PC-3 (cell line): Measurements from ENCODE around the gene RNF2. TPM values are rescaled to one million over a fixed set of nuclear protein-coding genes. Genes with fewer than 3 reads are reported as not detected.

Experiments
- ATAC-seq: fragments of 200-7000 bp; cut with Tn5 transposase; 2 replicates; pipeline ENCODE4 v1.9.1; 2020; ENCODE audit warnings: mild to moderate bottlenecking, moderate library complexity
- BruUV-seq: library from RNA; stranded (reverse); fragments of 400-500 nt; replicated peaks from 2 replicates; lab custom pipeline; 2021; lab: Mats Ljungman, UMichigan
- CTCF ChIA-PET: fragments of 300-600 bp; sonication (Branson Sonifier 250); formaldehyde crosslinking; loops from one replicate; lab custom pipeline; 2022; ENCODE audit warnings: antibody characterized with exemption; lab: Charles Lee
- POLR2A ChIA-PET: fragments of 300-600 bp; sonication (Branson Sonifier 250); formaldehyde crosslinking; loops from one replicate; lab custom pipeline; 2022; ENCODE audit warnings: antibody characterized with exemption; ENCODE audit not compliant: unreplicated experiment; lab: Charles Lee
- DNase-seq: peaks from one replicate; pipeline ENCODE4 v3.0.0-alpha.2; 2015
- H2AFZ ChIP-seq: fragments of 300-600 bp; sonication (generic); 2 replicates; pipeline ENCODE4 v1.6.0; 2016; ENCODE audit warnings: antibody characterized with exemption, low read length
- H3F3A ChIP-seq: fragments of 300-600 bp; sonication (generic); one replicate; pipeline ENCODE4 v1.6.0; 2017; ENCODE audit warnings: antibody characterized with exemption, low read length, control low read depth, mild to moderate bottlenecking; ENCODE audit not compliant: unreplicated experiment
- H3K27ac ChIP-seq: fragments of 300-600 bp; sonication (generic); 2 replicates; pipeline ENCODE4 v1.5.1; 2016; ENCODE audit warnings: mild to moderate bottlenecking, low read length
- H3K27me3 ChIP-seq: fragments of 300-600 bp; sonication (generic); 2 replicates; pipeline ENCODE4 v1.6.1; 2016; ENCODE audit warnings: low read length, mixed read lengths
- H3K36me3 ChIP-seq: fragments of 300-600 bp; sonication (generic); 2 replicates; pipeline ENCODE4 v1.6.1; 2016; ENCODE audit warnings: low read depth, mixed run types, low read length, mixed read lengths
- H3K4me1 ChIP-seq: fragments of 300-600 bp; sonication (generic); 2 replicates; pipeline ENCODE4 v1.5.1; 2016; ENCODE audit warnings: low read length; ENCODE audit not compliant: insufficient read depth
- H3K4me2 ChIP-seq: fragments of 300-600 bp; sonication (generic); 2 replicates; pipeline ENCODE4 v1.6.0; 2016; ENCODE audit warnings: low read length
- H3K4me3 ChIP-seq: fragments of 300-600 bp; sonication (generic); 2 replicates; pipeline ENCODE4 v1.5.1; 2016; ENCODE audit warnings: mild to moderate bottlenecking, low read length, mixed read lengths
- H3K79me2 ChIP-seq: fragments of 300-600 bp; sonication (generic); 2 replicates; pipeline ENCODE4 v1.6.1; 2017; ENCODE audit warnings: low read length, mixed read lengths
- H3K9ac ChIP-seq: fragments of 300-600 bp; sonication (generic); 2 replicates; pipeline ENCODE4 v1.6.0; 2016; ENCODE audit warnings: mild to moderate bottlenecking, low read length
- H3K9me2 ChIP-seq: fragments of 300-600 bp; sonication (generic); replicated peaks from 2 replicates; pipeline ENCODE4 v1.6.1; 2016; ENCODE audit warnings: mixed run types, low read length, mixed read lengths
- H3K9me3 ChIP-seq: fragments of 300-600 bp; sonication (generic); 2 replicates; pipeline ENCODE4 v1.6.1; 2016; ENCODE audit warnings: low read length, mixed read lengths
- H4K20me1 ChIP-seq: fragments of 300-600 bp; sonication (generic); 2 replicates; pipeline ENCODE4 v1.6.1; 2016; ENCODE audit warnings: low read length, mixed read lengths
- CTCF ChIP-seq: fragments of 300-600 bp; sonication (generic); conservative IDR thresholded peaks from 2 replicates; pipeline ENCODE4 v1.5.1; 2017; ENCODE audit warnings: antibody characterized with exemption, low read depth, mild to moderate bottlenecking, low read length
- EZH2 ChIP-seq: fragments of 300-600 bp; sonication (generic); IDR thresholded peaks from one replicate; pipeline ENCODE4 v1.6.1; 2017; ENCODE audit warnings: antibody characterized with exemption, mild to moderate bottlenecking, low read length; ENCODE audit not compliant: unreplicated experiment
- EZH2phosphoT487 ChIP-seq: fragments of 300-600 bp; sonication (generic); IDR thresholded peaks from 2 replicates; pipeline ENCODE4 v1.6.1; 2018; ENCODE audit warnings: mild to moderate bottlenecking, antibody characterized with exemption, low read length, borderline replicate concordance
- intact Hi-C: fragments of 100-400 bp; cut with micrococcal nuclease; formaldehyde crosslinking; loops from 2 replicates; pipeline ENCODE4 v1.9.0; 2023
- total RNA-seq: library from RNA; depleted of rRNA; stranded (reverse); fragments of >200 nt; gene quantifications from 2 replicates; pipeline ENCODE4 v1.2.3, GENCODE V29; 2014; rRNA removed

RNF2 gene
- total RNA-seq, 1 experiment from 2014 or later = 13.6 TPM

- no peaks in the 10 kb centered on the region for H3K4me1 ChIP-seq
- no peak overlapping the region for H3K4me3 ChIP-seq
- no peak overlapping the region for H3K4me2 ChIP-seq
- no peaks in the 10 kb centered on the region for H3K79me2 ChIP-seq
- H4K20me1 ChIP-seq = no peaks in the 10 kb centered on the region
- H2AFZ ChIP-seq = no peak overlapping the region
- ATAC-seq (no peak), DNase-seq (no peak)
- no TSS peak for BruUV-seq
- H3F3A ChIP-seq = no peaks in the 10 kb centered on the region
- H3K36me3 ChIP-seq = no peaks in the 10 kb centered on the region
- H3K9me3 ChIP-seq = no peaks in the 10 kb centered on the region
- TF ChIP-seq EZH2phosphoT487 (no peak), CTCF (no peak), EZH2 (no peak)
- no peaks in the 10 kb centered on the region for H3K27me3 ChIP-seq
- CTCF ChIA-PET = no interaction called here
- POLR2A ChIA-PET = no interaction called here
- H3K27ac ChIP-seq = no peak overlapping the region
- intact Hi-C loops = no loop called here
- no peak overlapping the region for H3K9ac ChIP-seq
- H3K9me2 ChIP-seq = no peaks in the 10 kb centered on the region
These were observed 93.9 kb downstream of the RNF2 start for GRCh38 chr1:185139246-185139645.

- CTCF ChIA-PET = no interaction called here
- Histone ChIP-seq H3K4me1 (no peaks in the 10 kb centered on the region), H3K9me2 (no peaks in the 10 kb centered on the region), H3K9ac (no peak overlapping the region), H2AFZ (no peak overlapping the region), H3K27me3 (no peaks in the 10 kb centered on the region), H4K20me1 (no peaks in the 10 kb centered on the region), H3K36me3 (no peaks in the 10 kb centered on the region), H3K4me2 (no peak overlapping the region), H3K9me3 (no peaks in the 10 kb centered on the region), H3K27ac (no peak overlapping the region), H3F3A (no peaks in the 10 kb centered on the region), H3K79me2 (no peaks in the 10 kb centered on the region), H3K4me3 (no peak overlapping the region)
- ATAC-seq = peak; percentile 20; the same call in 1 of the 2 replicates
- peak; percentile 28 for DNase-seq
- POLR2A ChIA-PET = no interaction called here
- intact Hi-C loops = no loop called here
- no TSS peak for BruUV-seq
- TF ChIP-seq CTCF = no peak
- TF ChIP-seq EZH2phosphoT487 = no peak
- no peak for TF ChIP-seq EZH2
These were observed 98.9 kb downstream of the RNF2 start for GRCh38 chr1:185144233-185144632.

GRCh38 chr1:185151215-185151614 is 105.9 kb downstream of the RNF2 start:
- Histone ChIP-seq H2AFZ (no peak overlapping the region), H3K4me1 (peaks cover 12% of the 10 kb centered on the region), H3K9me3 (no peaks in the 10 kb centered on the region), H3K4me3 (no peak overlapping the region), H3K27me3 (no peaks in the 10 kb centered on the region), H3K27ac (no peak overlapping the region), H3K9ac (no peak overlapping the region), H3K9me2 (no peaks in the 10 kb centered on the region), H4K20me1 (no peaks in the 10 kb centered on the region), H3K36me3 (no peaks in the 10 kb centered on the region), H3F3A (no peaks in the 10 kb centered on the region), H3K79me2 (peaks cover 16% of the 10 kb centered on the region), H3K4me2 (no peak overlapping the region)
- no TSS peak for BruUV-seq
- DNase-seq (no peak), ATAC-seq (no peak)
- TF ChIP-seq EZH2phosphoT487 (no peak), EZH2 (no peak)
- POLR2A ChIA-PET = no interaction called here
- CTCF ChIA-PET = no interaction called here
- intact Hi-C loops = no loop called here

Other genes starting within 250 kb of the RNF2 start
- 6.9 and 8.2 TPM in 2 replicates for gene NIBAN1, start 71.0 kb upstream of the RNF2 start, total RNA-seq
- 6.9 and 11.3 TPM in 2 replicates for gene TRMT1L, start 111.4 kb downstream of the RNF2 start, total RNA-seq
- gene SWT1, start 111.6 kb downstream of the RNF2 start, total RNA-seq = 0.69 and 1.5 TPM in 2 replicates